ENCODE results near the gene DCAF7. TPM values are rescaled to one million over a fixed set of nuclear protein-coding genes. Genes with fewer than 3 reads are reported as not detected.
A peak's percentile ranks its signal among the peaks of the same experiment; 100 is the strongest.

DCAF7 gene
- polyA plus RNA-seq, 3 donors = 106 to 121 (median 112) TPM

DNA sequence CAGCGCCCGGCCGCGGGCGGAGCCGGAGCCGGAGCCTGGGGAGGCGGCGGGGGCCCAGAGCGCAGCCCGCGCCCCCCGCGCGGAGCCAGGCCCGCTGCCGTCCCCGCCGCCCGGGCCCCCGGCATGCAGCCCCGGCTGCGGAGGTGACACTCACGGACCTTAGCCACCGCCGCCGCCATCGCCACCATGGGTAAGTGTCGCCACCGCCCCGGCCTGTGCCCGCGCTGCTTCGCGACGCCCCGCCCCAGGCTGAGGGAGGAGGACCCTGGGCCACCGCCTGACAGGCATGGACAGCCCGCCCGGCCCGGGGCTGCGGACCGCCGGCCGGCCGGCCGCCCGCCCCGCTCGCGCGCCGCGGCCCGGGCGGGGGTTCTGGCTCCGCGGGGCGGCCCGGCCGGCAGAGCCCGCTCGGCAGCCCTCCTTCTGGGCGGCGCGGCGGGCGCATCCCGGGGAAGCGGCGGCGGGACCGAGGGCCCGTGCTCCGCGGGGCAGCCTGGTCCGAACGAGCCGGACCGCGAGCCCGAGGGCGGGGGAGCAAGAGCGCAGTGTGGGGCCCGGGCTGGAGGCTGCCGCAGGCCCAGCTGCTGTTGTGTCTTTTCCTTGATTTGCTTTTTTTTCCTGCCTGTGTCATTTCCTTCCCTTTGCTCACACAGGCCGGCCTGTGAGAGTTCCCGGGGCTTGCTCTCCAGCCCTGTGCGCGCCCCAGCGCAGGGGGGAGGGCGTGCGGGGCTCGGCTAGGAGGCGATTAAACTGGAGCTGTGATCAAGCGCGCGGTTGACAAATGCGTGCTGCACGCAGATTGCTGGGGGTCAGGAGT, 72.5 kb downstream of the DCAF7 start:
- DNase-seq = peak; percentile 57

DNA sequence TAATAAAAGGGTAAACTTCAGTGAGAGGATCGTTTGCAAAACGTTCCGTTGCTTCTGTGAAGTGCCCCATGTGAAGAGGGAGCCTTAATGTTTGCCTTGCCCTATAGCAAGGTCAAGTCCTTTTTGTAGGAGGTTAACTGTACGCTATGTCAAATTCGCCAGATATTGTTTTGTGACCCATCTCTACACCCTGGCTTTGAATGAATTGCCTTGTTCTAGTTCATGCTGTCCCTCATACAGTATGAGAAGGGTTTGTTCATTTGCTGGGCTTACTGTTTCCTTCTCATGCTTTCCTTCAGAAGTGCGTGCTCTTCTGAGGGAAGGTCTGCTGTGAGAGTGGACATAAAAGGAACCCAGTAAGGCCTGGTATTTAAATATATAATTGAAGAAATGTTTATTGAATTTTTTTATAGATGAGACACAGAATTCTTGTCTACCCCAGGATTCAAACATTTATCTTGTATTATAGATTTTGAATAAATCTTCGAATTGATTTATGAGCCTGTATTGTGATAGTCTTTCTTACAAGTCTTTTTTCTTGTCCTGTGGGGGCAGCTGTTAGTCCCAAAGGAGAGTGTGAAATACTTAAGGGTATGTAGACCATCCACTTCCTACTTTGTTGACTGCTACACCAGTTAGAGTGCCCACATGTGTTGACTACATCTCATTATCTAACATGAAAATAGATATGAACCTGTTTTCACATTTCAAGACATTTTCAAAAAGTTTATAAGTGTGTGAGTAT, 73.7 kb downstream of the DCAF7 start:
- no peak for DNase-seq

DNA sequence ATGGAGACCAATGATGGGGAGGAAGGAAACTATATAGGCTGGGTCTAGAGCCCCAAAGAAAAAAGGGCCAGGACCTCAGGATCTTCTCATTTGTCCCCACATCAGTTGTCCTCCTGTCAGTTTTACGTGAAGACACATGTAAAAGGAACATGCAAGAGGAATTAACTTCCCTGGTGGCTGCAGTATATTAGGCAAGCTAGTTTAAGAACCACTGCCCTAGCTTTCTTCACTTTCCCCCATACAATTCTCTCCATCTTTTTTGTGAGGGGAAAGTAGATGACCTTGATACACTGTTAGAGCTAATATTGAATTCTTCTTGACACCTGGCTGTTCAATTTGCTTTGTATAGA, 74.2 kb downstream of the DCAF7 start:
- DNase-seq = no peak

DNA sequence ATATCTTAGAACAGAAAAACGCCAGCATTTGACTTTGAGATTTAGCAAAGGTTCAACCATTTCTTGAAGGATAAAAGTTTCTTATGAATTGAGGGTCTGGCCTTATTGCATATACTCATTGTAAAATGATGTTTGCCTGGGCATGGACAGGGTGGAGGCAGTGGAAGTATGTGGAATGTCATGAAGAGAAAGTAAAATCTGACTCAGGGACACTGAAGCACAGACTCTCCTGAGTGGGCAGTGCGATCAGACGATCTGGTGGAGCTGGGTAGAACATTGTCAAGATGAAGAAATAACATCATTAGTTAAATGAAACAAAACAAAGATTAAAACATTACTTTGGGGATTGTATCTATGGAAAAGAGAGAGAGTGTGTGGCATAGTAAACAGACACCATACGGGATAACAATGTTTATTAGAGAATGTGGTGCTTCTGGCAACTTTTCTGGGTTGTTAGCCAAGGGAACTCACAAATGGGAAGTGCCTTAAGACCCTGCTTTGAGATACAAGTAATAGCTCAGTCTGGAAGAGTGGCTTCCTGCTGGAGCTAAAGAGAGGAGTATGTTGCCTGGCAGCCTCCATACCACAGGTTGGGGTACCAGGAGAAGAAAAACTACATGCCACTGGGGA, 76.4 kb downstream of the DCAF7 start:
- no peak for DNase-seq

DNA sequence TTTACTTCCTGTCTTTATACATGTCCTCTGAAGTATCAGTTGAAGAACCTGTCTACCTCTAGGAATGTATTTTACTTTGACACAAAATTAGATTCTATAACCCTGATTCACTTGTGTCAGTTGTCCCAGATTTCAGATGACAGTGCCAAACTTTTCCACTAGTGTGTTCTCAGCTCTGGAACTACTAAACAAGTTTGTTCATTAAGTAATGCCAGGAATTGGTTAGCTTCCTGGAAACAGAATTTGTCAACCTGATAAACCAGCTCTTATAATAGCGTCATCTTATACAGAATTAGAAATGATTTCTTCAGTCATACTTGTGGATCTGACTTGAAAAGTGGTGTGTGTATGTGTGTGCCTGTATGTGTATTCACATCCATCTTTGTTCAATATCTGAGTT, 79.3 kb downstream of the DCAF7 start:
- no peak for DNase-seq

DNA sequence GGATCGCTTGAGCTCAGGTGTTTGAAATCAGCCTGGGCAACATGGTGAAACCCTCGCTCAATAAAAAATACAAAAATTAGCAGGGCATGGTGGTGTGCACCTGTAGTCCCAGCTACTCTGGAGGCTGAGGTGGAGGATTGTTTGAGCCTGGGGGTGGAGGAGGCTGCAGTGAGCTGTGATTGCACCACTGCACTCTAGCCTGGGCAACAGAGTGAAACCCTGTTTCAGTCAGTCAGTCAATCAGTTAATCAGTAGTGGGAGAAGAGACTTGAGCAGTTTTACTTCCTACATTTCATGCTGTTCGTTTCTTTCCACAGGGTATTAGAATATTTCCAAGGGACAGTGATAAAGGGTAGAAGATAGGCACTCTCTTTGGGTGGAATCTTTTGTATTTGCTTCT, 80.8 kb downstream of the DCAF7 start:
- no peak for DNase-seq

DNA sequence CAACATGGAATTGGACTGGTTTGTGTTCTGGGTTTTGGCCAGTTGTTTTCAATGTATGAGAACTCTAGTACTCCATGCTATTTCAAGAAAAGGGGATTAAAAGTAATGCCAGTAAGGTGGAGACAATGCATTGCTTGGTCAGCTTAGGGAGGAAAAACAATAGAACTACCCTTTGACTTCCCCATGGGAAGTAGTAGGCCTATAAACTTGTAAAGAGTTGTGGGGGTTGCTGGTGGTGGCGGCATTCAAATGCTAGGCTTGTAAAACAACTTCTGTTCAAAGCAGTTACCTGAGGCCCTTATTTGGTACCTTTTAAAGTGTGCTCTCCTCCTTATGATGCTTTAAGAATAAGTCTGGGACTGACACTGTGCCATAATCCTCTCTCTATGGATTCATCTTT, 81.3 kb downstream of the DCAF7 start:
- no peak for DNase-seq

DNA sequence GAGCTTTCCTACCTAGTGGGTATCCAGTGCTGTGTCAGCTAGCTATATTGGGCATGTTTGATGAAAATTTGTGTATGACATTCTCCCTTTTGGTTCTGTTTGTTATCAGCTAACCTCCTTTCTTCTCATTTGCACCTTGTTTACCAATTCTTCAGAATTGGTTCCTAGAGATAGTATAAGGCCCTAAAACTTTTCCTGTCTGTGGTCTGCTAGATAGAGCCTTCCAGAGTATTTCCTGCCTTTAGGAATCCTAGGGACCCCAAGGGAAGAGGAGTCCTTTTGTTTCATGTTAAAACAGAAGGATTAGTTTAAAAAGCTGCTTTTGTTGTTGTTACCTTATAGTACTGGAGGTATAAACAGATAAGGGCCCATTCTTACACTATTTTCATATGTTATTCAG, 83.5 kb downstream of the DCAF7 start:
- DNase-seq = no peak

DNA sequence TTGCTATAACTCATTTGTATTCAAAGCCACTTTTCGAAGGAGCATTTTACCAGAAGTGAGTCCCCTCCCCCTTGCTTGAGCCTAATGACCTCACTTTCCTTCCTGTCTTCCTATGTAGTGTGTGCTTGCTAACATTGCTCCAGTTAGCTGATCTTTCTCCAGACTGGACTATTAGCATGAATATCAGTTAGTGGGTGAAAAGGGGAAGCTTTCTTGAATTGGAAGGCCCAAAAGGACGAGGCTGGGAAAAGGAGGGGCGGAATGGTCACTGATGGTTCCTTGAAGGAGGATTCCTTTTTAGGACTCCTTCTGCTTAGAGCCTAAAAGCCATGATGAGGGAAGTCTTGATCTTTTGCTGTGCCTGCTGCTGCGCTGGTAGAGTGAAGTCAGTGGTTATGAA, 83.9 kb downstream of the DCAF7 start:
- DNase-seq = no peak

DNA sequence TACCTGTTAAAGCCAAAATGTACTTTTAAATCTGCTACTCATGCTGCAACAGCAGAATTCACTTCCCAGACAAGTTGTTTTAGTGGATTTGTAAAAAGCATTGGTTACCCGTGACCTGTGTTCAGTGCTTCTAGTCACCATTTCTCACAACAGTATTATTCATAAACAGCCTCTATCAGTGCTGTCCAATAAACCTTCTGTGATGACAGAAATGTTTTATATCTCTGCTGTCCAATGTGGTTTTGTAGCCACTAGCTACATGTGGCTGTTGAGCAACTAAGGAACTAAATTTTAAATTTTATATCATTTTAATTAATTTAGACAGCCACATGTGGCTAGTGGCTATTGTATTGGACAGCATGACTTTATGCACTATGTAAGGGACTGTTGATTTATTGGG, 84.5 kb downstream of the DCAF7 start:
- no peak for DNase-seq

DNA sequence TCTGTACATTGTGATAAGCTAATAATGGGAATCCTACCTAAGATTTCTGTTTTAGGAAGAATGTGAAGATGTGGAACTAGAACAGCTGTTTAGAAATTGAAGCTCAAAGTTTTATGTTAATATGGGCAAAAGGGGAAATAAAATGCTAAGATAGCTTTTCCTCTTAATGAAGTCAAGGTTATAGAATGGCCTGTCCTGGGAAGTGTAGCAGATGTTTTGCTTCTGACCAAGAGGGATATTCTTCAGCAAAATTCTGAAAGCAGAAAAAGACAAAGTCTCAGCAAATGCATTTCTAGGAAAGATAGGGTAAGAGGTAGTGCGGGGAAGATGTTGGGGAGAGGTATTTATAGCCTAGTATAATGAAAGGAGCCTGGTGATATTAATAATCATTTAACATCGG, 85.0 kb downstream of the DCAF7 start:
- no peak for DNase-seq

DNA sequence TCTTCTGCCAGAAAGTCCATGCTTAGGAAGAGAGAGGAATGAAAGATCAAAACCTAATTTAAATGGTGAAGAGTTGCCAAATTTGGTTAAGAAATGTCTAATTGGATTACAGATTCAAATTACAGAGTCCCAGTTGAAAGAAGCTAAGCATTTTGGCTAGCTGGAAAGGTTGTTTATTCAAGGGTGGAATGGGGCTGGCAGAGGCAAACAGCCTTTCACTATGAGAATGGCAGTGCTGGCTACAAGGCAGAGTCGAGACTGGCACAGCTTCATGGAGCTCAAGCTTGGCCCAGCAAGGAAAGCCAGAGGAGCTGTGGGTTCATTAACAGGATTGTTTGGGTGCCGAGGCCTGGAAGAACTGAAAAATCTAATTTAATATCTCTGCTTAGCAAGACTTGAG, 85.5 kb downstream of the DCAF7 start:
- no peak for DNase-seq

DNA sequence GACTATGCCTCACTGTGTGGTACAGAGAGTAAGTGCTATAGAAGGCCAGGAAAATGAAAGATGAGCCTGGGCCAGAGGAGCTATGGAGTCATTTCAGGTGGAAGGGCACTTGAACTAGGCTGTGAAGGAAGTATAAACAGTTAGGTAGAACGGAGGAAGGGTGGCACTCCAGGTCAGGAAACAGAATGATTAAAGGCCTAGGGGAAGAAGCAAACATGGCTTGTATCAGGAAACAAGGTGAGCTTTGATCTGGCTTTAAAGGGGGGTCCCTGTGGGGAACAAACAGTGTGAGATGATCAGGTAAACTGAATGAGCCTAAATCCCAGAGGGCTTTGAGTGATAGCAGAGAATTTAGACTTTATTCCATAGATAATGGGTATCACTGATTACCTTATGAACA, 88.8 kb downstream of the DCAF7 start:
- no peak for DNase-seq

DNA sequence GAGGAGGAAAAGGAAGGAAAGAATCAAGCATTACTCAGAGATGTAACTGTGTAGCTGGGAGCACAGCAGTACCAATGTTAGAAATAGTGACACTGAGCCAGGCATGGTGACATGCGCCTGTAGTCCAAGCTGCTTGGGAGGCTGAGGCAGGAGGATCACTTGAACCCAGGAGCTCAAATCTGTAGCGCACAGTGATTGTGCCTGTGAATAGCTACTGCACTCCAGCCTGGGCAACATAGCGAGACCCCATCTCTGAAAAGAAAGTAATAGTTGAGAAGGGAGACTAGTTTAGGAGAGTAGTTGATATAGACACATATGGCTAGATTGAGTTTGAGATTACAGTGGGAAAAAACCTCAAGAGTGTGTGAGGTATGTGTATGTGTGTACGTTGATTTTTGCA, 89.8 kb downstream of the DCAF7 start:
- no peak for DNase-seq

DNA sequence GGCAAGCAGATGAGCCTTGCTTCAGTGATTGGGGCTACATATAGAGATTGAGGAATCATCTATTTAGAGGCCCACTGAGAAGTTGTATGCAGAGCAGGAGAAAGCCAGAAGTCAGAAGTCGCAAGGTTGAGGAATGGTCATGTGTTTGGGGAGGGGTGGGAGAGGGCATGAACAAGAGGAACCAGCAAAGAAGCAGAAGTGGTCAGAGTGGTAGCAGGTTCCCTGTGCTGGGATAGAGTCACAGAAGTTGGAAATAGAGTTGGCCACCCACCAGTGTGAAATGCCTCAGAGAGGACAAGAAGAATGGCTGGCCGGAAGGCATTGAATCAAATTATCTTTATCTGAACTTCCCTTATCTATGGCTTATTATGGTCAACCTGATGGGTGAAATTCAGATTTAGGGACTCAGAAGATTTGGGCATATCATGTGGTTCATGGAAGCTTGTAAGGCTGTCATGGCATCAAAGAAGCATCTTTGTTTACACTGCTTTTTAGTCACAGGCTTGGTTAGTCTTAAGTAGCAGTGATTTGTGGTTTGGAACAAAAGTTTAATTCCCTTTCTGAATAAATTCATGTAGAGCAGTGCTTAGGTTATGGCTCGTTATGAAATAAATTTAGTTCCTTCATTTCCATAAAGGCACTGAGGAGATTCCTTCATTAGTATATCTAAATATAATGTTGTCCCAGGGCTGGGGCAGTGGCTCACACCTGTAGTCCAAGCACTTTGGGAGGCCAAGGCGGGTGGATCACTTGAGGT, 91.6 kb downstream of the DCAF7 start:
- DNase-seq = no peak

Other genes starting within 250 kb of the DCAF7 start
- 10 to 100 TPM; 27.5 to 40.0 (median 33.3) TPM for gene CYB561, start 104.2 kb upstream of the DCAF7 start, polyA plus RNA-seq (ENCODE audit: insufficient read length in 3 of 3)
- 10 to 100 TPM; 11.7 to 23.6 (median 20.1) TPM for gene ACE, start 73.4 kb upstream of the DCAF7 start, polyA plus RNA-seq (ENCODE audit: insufficient read length in 3 of 3)
- gene KCNH6, start 27.1 kb upstream of the DCAF7 start, polyA plus RNA-seq (ENCODE audit: insufficient read length in 3 of 3) = 1 to 10 TPM; 2.5 to 3.7 (median 2.5) TPM
- 10 to 100 TPM; 23.1 to 31.3 (median 28.8) TPM for gene TACO1, start 50.4 kb downstream of the DCAF7 start, polyA plus RNA-seq (ENCODE audit: insufficient read length in 3 of 3)
- gene MAP3K3, start 71.9 kb downstream of the DCAF7 start, polyA plus RNA-seq (ENCODE audit: insufficient read length in 3 of 3) = 10 to 100 TPM; 27.1 to 34.6 (median 32.4) TPM
- gene LIMD2, start 149.6 kb downstream of the DCAF7 start, polyA plus RNA-seq (ENCODE audit: insufficient read length in 3 of 3) = 10 to 100 TPM; 28.8 to 38.4 (median 34.9) TPM
- gene STRADA, start 191.3 kb downstream of the DCAF7 start, polyA plus RNA-seq (ENCODE audit: insufficient read length in 3 of 3) = 10 to 100 TPM; 43.1 to 74.3 (median 66.8) TPM
- gene CCDC47, start 223.1 kb downstream of the DCAF7 start, polyA plus RNA-seq (ENCODE audit: insufficient read length in 3 of 3) = 100 to 1,000 TPM in 2 of 3 donors, 10 to 100 TPM in 1; 87.7 to 116 (median 109) TPM
- gene DDX42, start 223.7 kb downstream of the DCAF7 start, polyA plus RNA-seq (ENCODE audit: insufficient read length in 3 of 3) = 100 to 1,000 TPM; 158 to 225 (median 211) TPM